IPS-NIHi11 (cell line): ENCODE data around the gene HES7.
"Not testable (repeated sequence)": the region's sequence is repeated elsewhere in the genome, so short reads cannot be mapped to it uniquely, and the experiment has no call there.

Source experiments
- DNase-seq: peaks from one replicate; pipeline ENCODE4 v3.0.0; 2012; ENCODE audit warnings: mixed read lengths, low spot score

Gene HES7

DNA sequence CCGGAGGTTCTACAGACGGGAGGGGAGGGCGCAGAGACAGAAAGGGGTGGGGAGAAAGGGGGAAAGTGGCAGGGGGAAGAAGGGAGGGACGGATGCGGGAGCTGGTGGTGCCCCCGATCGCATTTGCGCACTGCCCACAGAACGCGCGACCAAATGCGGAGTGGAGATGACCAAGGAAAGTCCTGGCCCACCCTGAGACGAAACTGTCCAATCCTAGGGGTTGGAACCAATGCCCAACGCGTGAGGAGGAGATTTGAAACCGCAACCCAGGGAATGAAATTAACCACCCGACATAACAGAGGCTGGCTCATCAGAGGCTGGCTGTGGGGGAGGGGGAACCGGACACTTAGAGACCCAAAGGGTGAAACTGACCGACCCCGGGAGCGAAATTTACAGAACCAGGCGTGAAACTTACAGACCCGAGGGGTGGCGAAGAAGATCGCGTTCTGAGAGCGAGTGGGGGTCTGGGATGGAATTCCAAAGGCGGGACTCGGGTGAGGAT is 1.4 kb downstream of the HES7 start:
- DNase-seq: no peak

DNA sequence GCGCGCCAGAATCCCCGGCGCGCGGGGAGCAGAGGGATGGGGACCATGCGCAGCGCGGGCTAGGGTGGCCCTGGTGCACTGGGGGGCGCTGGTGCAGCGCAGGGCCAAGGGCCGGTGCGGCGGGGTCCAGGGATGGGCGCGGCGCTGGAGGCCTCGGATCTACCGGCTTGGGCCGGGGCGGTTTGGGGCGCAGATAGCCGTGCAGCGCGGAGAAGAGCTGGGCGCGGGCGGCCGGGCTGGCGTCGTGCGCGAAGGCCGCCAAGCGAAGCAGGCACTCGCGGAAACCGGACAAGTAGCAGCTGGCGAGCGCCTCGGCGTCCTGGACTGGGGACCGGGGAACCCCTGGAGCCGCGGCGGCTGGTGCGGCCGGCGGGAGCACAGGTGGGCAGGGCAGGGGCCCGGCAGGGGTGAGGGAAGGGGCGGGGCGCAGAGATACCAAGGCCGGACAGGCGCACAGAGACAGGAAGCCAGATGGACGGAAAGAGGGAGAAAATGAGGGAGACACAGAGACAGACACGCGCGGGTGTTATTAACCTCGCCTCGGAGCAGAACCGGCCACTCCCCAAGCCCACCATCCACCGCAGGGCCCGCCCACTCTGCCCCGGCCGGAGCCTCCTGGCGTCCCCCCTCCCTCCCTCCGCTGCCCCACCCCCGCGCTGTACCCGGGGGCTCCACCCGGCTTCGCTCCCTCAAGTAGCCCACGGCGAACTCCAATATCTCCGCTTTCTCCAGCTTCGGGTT is 2.1 kb downstream of the HES7 start:
- DNase-seq: peak; percentile 58

GRCh38 chr17:8121407-8121680 is 2.6 kb downstream of the HES7 start:
- no peak for DNase-seq

GRCh38 chr17:8120520-8121406 is 3.1 kb downstream of the HES7 start:
- peak; percentile 64 for DNase-seq

DNA sequence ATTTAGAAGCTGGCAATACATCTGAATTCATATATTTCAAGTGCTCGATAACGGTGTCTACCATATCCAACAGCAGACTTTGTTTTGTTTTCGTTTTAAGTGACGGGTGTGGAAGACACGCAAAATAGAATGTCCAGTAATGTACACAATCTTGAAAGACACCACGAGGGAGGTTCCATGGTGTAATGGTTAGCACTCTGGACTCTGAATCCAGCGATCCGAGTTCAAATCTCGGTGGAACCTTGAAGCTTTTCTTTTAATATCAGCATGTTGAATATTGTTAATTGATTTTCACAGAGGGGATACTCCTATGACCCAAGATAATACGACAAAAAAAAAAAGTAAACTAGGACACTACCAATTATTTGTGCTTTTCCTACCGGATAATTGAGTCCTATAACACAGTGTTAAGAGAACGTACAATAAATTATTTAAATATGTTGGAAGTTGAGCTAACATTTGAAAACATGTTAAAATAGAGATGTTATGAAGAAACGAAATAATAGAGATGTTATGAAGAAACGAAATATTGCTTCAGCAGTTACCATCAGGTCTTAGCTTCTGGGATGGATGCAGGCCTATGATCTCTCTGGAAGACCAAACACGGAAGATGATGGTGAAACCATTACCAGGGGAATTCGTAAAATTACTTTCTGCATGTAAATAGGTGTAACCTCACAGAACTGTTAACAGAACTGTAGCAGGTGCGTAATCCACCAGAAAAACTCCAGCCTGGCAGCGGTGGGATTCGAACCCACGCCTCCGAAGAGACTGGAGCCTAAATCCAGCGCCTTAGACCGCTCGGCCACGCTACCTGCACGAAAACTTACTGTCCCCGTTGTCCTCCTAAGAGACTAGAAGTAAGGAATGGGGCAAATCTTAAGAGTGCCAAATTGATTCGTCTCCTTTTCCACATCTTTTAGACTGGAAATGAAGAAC is 4.1 kb downstream of the HES7 start:
- no peak for DNase-seq

GRCh38 chr17:8118769-8119580 is 4.9 kb downstream of the HES7 start:
- peak; percentile 85 for DNase-seq

DNA sequence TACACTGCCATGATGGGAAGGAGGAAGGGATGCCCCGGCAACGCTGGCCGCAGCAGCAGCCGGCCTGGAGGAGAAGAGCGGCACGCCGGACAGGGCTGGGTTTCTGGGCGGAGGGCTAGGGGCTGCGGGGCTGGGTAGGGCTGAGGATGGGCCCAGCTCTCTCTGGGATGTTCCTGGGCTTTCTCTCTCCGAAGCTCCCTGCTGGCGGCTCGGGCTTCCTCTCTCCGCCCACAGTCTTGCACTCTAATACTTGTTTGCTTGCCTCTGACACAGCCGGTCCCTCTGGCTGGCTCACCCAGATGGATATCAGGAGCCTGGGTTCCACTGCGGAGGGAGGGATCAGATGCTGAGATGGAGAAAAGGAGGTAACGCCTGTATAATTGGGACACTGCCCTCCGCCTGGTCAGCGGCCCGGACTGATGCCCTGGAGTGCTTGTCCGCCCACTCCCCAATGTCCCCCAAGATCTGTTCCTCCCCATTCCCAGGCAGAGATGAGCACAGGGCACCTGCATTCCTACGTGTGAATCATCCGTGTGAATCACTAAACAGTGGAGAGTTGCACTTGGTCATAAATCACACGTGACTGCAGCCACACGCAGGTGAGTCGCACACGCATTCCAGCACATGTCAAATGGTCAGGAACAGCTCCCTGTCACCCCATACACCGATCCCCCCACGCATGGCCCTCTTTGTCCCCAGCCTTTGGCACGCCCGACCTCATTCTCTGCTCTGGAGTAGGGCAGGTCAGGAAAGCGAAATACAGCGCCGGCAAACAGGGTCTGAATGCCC is 5.7 kb downstream of the HES7 start, which contains the start of gene ALOXE3:
Gene ALOXE3, minus strand, starts transcription at position 535 of the 789 bp plus-strand sequence. Its CDS starts 524 bp downstream, at position 11.
- peak; percentile 43 for DNase-seq

GRCh38 chr17:8117367-8117979 is 6.4 kb downstream of the HES7 start:
- no peak for DNase-seq

- no peak for DNase-seq
Observed at GRCh38 chr17:8116776-8117175, 7.1 kb downstream of the HES7 start.

DNA sequence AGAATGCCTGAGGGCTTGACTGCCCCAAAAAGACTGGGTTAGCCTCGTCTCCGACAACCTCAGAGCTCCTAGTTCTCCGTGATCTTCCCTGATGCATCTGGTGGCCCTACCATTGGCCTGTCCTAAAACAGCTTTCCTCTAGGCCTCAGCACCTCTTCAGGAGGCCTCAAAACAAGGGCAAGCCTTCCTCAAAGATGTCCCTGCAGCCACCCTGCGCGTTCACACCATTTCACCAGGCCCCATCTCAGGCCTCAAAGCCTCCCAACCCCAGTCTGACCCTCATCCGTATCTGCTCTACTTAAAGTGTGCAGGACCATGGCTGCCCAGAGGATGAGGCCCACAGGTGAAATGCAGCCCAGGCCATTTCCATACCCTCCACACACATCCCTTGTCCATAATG is 13.0 kb downstream of the HES7 start:
- DNase-seq: no peak

- no peak for DNase-seq
Observed at GRCh38 chr17:8110456-8110804, 13.5 kb downstream of the HES7 start.

- DNase-seq: peak; percentile 93
Observed at GRCh38 chr17:8109661-8110455, 14.0 kb downstream of the HES7 start.

DNA sequence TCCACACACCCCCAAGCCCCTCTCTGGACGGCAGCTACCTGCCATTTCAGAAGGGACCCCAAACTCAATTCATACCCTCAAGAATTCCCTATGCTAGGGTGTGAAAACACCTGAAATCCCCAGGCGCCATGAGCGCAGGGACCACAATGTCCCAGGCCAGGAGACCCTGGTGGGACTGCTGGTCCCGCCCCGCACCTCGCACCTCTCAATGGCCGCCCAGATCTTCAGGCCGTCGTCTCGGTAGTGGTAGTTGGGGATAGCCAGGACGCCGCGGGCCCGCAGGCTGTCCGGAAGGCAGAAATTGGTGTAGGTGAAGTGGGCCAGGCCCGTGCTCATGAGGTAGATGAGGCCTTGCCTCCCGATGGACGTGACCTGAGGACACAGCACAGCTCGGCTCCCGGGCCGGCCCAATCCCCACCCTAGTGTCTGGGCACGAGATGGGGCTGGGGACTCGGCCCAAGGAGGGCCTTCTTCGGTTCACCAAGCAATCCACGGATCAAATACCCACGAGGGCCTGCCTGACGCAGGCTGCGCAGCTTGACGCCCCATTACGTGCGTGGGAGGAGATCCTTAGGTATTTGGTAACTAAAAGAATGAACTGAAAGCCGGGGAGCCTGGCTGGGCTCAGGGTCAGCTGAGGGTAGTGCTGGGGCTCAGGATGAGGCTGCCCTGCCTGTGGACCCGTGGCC is 14.8 kb downstream of the HES7 start:
- no peak for DNase-seq

- DNase-seq: not testable (repeated sequence)
Observed at GRCh38 chr17:8106980-8107379, 16.9 kb downstream of the HES7 start.

- DNase-seq: no peak
Observed at GRCh38 chr17:8105957-8106398, 17.9 kb downstream of the HES7 start.

GRCh38 chr17:8104911-8105310 is 19.0 kb downstream of the HES7 start:
- no peak for DNase-seq

DNA sequence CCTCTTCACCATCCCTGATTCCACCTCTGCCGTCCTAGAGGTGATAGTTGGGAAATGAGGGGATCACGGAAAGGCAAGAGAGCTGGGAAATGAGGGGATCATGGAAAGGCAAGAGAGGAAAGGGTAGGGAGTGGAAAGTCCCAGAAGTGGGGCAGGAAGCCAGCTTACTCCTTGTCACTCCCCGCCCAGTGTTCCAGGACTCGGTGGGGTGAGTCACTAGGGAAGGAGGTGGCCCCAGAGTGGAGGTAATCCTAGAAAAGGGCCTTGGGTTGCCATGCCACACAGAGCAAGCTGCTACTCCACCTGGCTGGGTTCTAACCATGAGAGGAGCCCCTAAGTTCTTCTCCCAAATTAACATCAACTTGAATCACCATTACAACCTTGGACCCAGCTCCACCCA is 20.4 kb downstream of the HES7 start:
- DNase-seq: no peak

- DNase-seq: no peak
Observed at GRCh38 chr17:8101721-8102120, 22.2 kb downstream of the HES7 start.

GRCh38 chr17:8100763-8101162 is 23.1 kb downstream of the HES7 start:
- DNase-seq: no peak
